GM12878 (cell line): ENCODE data around the gene ZNF777. TPM values are rescaled to one million over a fixed set of nuclear protein-coding genes. Genes with fewer than 3 reads are reported as not detected.

ENCODE experiments used
- ATAC-seq: fragments of 200-7000 bp; cut with Tn5 transposase; 3 replicates; pipeline ENCODE4 v1.9.1; 2020; ENCODE audit warnings: mild to moderate bottlenecking, moderate library complexity
- BruUV-seq: library from RNA; stranded (reverse); fragments of 400-500 nt; replicated peaks from 2 replicates; lab custom pipeline; 2021; lab: Mats Ljungman, UMichigan
- CTCF ChIA-PET: fragments of 300-600 bp; sonication (Branson Sonifier 250); formaldehyde crosslinking; extraction: SDS; loops from one replicate; lab custom pipeline; 2021; ENCODE audit warnings: inconsistent platforms; lab: Yijun Ruan, JAX
- POLR2A ChIA-PET: fragments of 350-600 bp; formaldehyde crosslinking; extraction: SDS; loops from one replicate; lab custom pipeline; 2021; ENCODE audit warnings: inconsistent platforms; lab: Charles Lee
- RAD21 ChIA-PET: fragments of 300-600 bp; sonication (Branson Sonifier 250); formaldehyde crosslinking; loops from one replicate; lab custom pipeline; 2023; ENCODE audit warnings: antibody characterized with exemption; ENCODE audit not compliant: unreplicated experiment; lab: Charles Lee
- SMC1A ChIA-PET: fragments of 300-600 bp; sonication (Branson Sonifier 250); formaldehyde crosslinking; loops from one replicate; lab custom pipeline; 2023; ENCODE audit not compliant: unreplicated experiment, uncharacterized antibody; lab: Charles Lee
- DNase-seq: peaks from one replicate; pipeline ENCODE4 v3.0.0-alpha.2; 2011; ENCODE audit warnings: low read depth, low spot score
- FAIRE-seq: peaks from 3 replicates; lab custom pipeline; 2011; peaks lifted over from hg19 to GRCh38; lab: Jason Lieb, UNC
- H2AFZ ChIP-seq: 2 replicates; pipeline ENCODE4 v1.6.0; 2011; ENCODE audit warnings: low read depth, low read length, control low read depth; ENCODE audit not compliant: control insufficient read depth
- H3K27ac ChIP-seq: 2 replicates; pipeline ENCODE4 v1.5.1; 2011; ENCODE audit warnings: control low read depth; ENCODE audit not compliant: control insufficient read depth, insufficient read depth
- H3K27me3 ChIP-seq, 2 experiments: replicated peaks in 1 of 2; 2 replicates each; pipeline versions ENCODE4 v1.6.0 to v1.6.1; 2011; ENCODE audit warnings: low read length in 1 of 2; ENCODE audit not compliant: control insufficient read depth in 2 of 2, insufficient read depth in 2 of 2
- H3K36me3 ChIP-seq, 2 experiments: 2 replicates each; pipeline ENCODE4 v1.5.1; 2011; ENCODE audit warnings: low read length in 1 of 2; ENCODE audit not compliant: control insufficient read depth in 2 of 2, insufficient read depth in 2 of 2
- H3K4me1 ChIP-seq: 2 replicates; pipeline ENCODE4 v1.6.1; 2011; ENCODE audit warnings: mild to moderate bottlenecking, low read length, moderate library complexity, mixed read lengths; ENCODE audit not compliant: control insufficient read depth, insufficient read depth
- H3K4me2 ChIP-seq: 2 replicates; pipeline ENCODE4 v1.6.0; 2011; ENCODE audit warnings: control low read depth; ENCODE audit not compliant: control insufficient read depth, insufficient read depth
- H3K4me3 ChIP-seq: fragments of 200-600 bp; sonication (generic); 2 replicates; pipeline ENCODE4 v1.5.1; 2016
- H3K79me2 ChIP-seq: 2 replicates; pipeline ENCODE4 v1.6.0; 2011; ENCODE audit warnings: low read length; ENCODE audit not compliant: control insufficient read depth, insufficient read depth
- H3K9ac ChIP-seq: 2 replicates; pipeline ENCODE4 v1.8.0; 2011; ENCODE audit warnings: low read length, control low read depth, mixed read lengths; ENCODE audit not compliant: control insufficient read depth, insufficient read depth
- H3K9me3 ChIP-seq: replicated peaks from 3 replicates; pipeline ENCODE4 v1.5.1; 2011; ENCODE audit warnings: mild to moderate bottlenecking, low read length; ENCODE audit not compliant: control insufficient read depth, insufficient read depth
- H4K20me1 ChIP-seq: 2 replicates; pipeline ENCODE4 v1.6.0; 2011; ENCODE audit not compliant: control insufficient read depth, insufficient read depth
- ESRRA ChIP-seq: IDR thresholded peaks from 2 replicates; pipeline ENCODE4 v1.6.1; 2012; ENCODE audit warnings: mild to moderate bottlenecking, low read length, improper control_type of control experiment
- IRF3 ChIP-seq: fragments of 450-650 bp; IDR thresholded peaks from 2 replicates; pipeline ENCODE4 v1.6.1; 2014; ENCODE audit warnings: mild to moderate bottlenecking
- RAD21 ChIP-seq: IDR thresholded peaks from 2 replicates; pipeline ENCODE4 v1.6.1; 2011; ENCODE audit warnings: mild to moderate bottlenecking, low read depth, low read length, moderate library complexity; ENCODE audit not compliant: insufficient read depth
- RB1 ChIP-seq: fragments of 450-650 bp; formaldehyde crosslinking; IDR thresholded peaks from 2 replicates; pipeline ENCODE4 v1.6.1; 2017; ENCODE audit warnings: mild to moderate bottlenecking, borderline replicate concordance
- RBBP5 ChIP-seq: fragments of 200-600 bp; sonication (generic); conservative IDR thresholded peaks from 2 replicates; pipeline ENCODE4 v1.6.1; 2016
- WGBS: methylation state at CpG from one replicate; pipeline ENCODE4 v1.1.6; 2016; ENCODE audit warnings: low lambda C conversion rate; ENCODE audit not compliant: insufficient replicate concordance, insufficient coverage; ENCODE audit errors: missing lambda C conversion rate; 5-methylcytosine and 5-hydroxymethylcytosine counted together
- in situ Hi-C: fragments of 300-500 bp; cut with MboI; formaldehyde crosslinking; loops from 9 replicates; pipeline ENCODE4 v1.14.3; 2018; ENCODE audit warnings: mixed read lengths
- intact Hi-C: fragments of 100-400 bp; cut with micrococcal nuclease; formaldehyde crosslinking; loops from one replicate; pipeline ENCODE4 v1.14.2; 2022; ENCODE audit not compliant: unreplicated experiment
- polyA plus RNA-seq, 11 experiments: library from polyadenylated mRNA; depleted of rRNA in 4 of 11; unstranded in 6 of 11; stranded (reverse) in 5 of 11; fragments of >200 nt; fragmentation: Nextera tagmentation in 4 of 11; fragmentation: Illumina TruSeq in 1 of 11; extraction: Ambion mirVana in 4 of 11; extraction: Trizol in 1 of 11; gene quantifications; 1 replicate in 1 of 11; 2 replicates in 10 of 11; pipeline versions ENCODE4 v1.2.1 to v1.2.3, GENCODE V29; 2011 to 2016; ENCODE audit warnings: inconsistent platforms in 2 of 11, missing spikeins in 2 of 11, low read depth in 1 of 11
- total RNA-seq, 4 experiments: library from RNA; depleted of rRNA in 3 of 4; stranded (reverse); fragments of >200 nt in 3 of 4; fragmentation: Illumina TruSeq in 1 of 4; extraction: Trizol in 1 of 4; gene quantifications; 2 replicates each; pipeline versions ENCODE4 v1.2.1 to v1.2.3, GENCODE V29; 2013 to 2021

Gene ZNF777
- total and polyA plus RNA-seq, 10 of the 15 experiments (the other 5 are each of a cell fraction or from before 2014, with no cell fraction given) = 0.03 to 16.0 (median 3.7) TPM

GRCh38 chr7:149427096-149427680 is 33.7 kb downstream of the ZNF777 start:
- H3K79me2 ChIP-seq = no peaks in the 10 kb centered on the region
- in situ Hi-C loops = no loop called here

More at GRCh38 chr7:149427096-149427680, 33.7 kb downstream of the ZNF777 start:
- WGBS = 80% methylated on average over 4 of the region's 4 CpGs
- POLR2A ChIA-PET = interaction anchor here (0.7 to 1.2 kb wide), 2 partner anchors 16 to 171 kb away, joined by 3 to 4 read pairs; no protein-coding TSS in a partner anchor
- intact Hi-C loops = loop anchor here (10.0 kb wide), 1 partner anchor 282 kb away; the partner anchor contains the start of gene ZNF398
- Histone ChIP-seq H3K4me3 (no peak overlapping the region), H3K9ac (no peak overlapping the region)
- DNase-seq = no peak
- ATAC-seq = no peak
- no peak for FAIRE-seq
- TF ChIP-seq IRF3 (no peak), RAD21 (no peak), ESRRA (no peak), RBBP5 (no peak), RB1 (no peak)
- TF ChIP-seq, all 136 proteins: peak for 0
- CTCF ChIA-PET = interaction anchor here (0.6 to 1.6 kb wide), 4 partner anchors 10 to 341 kb away, joined by 3 read pairs; no protein-coding TSS in a partner anchor
- Histone ChIP-seq H3K36me3 (peaks cover 2 to 6% of the 10 kb centered on the region in 2 experiments; a peak in 3 of 4 replicates), H3K9me3 (no peaks in the 10 kb centered on the region), H3K27ac (no peak overlapping the region), H3K27me3 (no peaks in the 10 kb centered on the region), H3K4me2 (no peak overlapping the region), H3K4me1 (no peaks in the 10 kb centered on the region), H4K20me1 (no peaks in the 10 kb centered on the region), H2AFZ (no peak overlapping the region)
- RAD21 ChIA-PET = no interaction called here
- SMC1A ChIA-PET = interaction anchor here (0.6 kb wide), 1 partner anchor 14 kb away, joined by 3 read pairs; no protein-coding TSS in a partner anchor
- no TSS peak for BruUV-seq
